ENCODE results near the gene ELMOD1.

The ELMOD1 gene

DNA sequence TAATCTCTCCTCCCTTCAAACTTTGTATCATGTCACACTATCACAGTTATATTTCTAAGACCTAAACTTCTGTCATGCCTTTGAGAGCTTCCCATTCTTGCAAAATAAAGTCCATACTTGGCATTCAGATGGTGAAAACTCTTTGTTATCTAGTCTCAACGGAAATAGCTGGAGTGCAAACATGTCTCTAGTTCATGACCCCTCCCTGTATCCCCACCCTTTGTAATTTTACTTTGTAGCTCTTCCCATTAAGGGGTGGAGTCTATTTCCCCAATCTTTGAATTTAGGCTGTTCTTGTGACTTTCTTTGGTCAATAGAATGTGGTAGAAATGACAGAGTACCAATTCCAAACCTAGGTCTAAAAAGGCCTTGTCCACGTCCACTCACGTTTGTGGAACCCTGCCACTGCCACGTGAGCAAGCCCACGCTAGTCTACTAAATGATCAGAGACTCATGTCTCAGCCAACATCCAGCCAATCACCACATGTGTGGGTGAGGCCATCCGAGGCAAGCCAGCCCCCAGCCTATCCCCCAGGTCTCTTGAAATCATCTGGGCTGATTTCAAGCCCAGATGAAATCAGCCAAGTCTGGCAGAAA lies 97.5 kb downstream of the ELMOD1 start:
- DNase-seq (ENCODE audit: low read depth) = no peak

DNA sequence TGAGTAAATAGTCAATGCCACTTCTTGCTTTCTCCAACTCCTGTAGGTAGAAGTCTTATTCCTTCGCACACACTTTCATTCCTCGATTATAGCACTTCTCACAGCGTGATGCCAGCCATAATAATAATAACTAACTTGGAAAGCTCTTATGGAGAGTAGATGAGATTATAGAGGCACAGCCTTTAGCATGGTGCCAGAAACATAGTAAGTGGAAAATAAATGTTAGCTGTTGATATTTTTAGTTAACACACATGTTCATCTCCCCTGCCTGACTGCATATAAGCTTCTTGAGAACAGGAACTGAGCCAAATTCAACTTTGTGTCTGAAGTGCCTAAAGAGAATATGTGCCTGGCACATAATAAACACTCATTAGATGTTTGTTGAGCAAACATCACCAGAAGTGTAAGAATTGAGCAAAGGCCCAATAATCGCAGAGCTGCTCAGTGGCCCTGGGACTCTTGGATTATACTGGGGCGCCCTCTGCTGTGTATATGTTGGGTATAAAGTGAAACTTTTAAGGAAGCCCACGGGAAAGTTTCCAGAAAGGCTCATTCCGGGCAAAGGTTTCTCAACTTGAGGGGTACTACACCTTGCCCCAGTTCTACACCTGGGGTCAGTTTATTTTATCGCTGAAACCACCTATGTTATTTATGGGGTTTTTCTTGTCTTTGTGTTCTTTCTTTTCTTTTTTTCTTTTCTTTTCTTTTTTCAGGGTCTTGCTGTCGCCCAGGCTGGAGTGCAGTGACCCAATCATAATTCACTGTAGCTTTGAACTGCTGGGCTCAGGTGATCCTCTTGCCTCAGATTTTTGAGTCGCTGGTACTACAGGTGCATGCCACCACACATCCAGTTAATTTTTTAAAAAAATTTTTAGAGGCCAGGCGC lies 98.6 kb downstream of the ELMOD1 start:
- DNase-seq (ENCODE audit: low read depth) = peak; percentile 23

DNA sequence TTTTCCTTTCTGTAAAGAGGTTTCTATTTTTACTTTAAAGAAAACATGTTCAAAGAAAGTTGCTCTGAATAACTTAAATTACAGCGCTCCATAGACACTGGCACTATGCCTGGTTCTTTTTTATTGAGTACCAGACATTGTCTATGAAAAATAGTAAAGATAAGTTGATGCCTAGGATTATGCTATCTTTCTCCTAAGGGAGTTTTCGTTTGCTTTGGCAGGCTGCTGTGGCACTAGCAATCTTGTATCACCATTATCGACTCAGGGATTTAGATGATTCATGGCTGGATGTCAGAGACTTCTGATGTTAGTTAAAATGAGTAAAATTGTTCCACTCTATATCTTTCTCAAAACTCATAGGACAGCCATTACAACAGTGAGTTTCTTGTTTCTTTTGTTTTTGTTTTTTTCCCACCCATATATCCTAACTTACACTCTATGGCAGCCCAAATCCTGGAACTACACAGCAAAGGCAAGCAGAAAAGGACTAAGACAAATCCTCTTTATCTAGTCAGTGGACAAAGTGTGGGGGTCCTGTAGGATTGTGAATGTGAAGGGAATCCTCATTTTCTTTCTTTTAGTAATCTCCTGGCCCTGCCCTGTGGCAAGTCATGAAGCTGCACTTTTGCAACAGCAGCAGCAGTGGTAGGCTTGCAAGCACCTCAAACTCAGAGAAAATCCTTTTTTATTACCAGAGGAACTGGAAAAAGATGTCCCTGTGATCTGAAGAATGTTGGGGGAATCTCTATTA lies 100.2 kb downstream of the ELMOD1 start:
- no peak for DNase-seq (ENCODE audit: low read depth)

DNA sequence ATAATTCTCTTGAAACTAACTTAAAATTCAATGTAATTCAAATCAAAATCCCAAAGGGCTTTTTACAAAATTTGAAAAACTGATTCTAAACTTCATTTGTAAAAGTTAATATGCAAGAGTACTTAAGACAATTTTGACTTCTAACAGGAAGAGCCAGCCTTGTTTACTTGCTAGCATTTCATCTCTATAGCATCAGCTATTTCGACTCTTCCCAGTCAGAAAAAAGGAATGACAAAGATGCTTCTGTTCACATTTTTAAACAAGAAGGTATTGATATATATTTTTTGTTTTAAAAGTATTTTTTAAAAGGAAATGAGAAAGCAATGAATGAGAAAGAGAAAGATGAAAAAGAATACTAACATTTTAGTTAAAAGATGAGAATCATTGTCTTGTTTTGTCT lies 104.5 kb downstream of the ELMOD1 start:
- DNase-seq (ENCODE audit: low read depth) = no peak

DNA sequence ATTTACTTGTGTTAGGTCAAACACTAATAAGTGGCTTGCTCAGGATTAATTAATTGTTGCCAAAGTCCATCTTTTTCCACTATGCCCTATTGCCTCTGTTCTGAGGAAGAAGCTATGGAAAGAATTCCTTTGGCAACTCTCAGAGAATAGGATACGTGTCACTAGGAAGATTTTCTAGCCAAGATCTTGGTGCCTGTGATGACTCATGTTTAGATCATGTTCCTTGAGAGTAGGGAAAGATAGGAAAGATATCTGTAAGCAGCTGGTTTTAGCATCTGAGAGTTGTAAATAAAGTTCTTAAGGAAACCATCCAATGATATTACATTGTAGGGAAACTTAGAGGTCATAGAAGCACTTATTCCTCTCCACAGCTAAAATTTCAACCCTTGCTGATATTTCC lies 105.2 kb downstream of the ELMOD1 start:
- no peak for DNase-seq (ENCODE audit: low read depth)

DNA sequence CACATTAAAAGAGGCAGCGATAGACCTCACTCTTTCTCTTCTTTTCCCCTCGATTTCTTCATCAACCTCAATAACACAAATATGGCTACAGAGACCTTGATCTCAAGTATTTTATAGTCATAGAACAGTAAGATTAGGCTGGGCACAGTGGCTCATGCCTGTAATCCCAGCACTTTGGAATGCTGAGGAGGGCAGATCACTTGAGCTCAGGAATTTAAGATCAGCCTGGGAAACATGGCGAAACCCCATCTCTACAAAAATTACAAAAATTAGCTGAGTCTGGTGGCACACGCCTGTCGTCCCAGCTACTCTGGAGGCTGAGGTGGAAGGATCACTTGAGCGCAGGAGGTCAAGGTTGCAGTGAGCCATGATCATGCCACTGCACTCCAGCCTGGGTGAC lies 106.3 kb downstream of the ELMOD1 start:
- no peak for DNase-seq (ENCODE audit: low read depth)

DNA sequence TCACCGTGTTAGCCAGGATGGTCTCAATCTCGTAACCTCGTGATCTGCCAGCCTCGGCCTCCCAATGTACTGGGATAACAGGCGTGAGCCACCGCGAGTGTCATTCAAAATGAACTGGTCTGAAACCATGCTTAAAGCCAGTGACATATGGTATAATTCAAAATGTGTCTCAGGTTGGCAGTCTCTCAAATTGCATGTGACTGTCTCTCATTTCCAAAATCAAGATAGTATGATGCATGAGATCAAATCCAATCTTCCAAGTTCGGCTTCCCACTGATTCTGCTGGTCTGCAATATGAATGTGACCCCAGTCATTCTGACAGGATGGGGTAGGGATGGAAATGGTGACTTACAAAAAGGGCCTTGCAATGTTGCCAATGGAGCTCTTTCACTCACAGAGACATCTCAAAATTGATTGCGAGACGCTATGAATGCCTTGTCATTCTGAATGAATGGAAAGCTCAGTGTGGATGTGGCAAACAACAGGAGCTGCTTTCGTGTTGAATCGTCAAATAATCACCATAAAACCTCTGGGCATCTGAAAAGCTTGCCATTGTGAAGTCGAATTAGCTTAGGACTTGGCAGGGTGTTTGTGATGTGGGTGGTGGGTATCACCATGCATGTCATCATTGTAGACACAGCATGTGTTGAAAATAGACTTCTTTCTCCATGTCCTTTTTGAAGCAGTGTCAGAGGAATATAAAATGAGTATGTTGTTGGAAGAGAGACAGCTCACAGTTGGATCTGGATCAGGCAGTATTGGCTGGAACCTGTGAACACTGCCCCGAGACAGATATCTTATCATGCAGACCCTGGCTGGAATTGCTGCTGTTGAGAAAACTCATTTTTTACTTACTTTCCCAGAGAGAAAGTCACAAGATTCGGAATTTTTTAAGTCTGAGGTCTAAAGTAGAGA lies 108.7 kb downstream of the ELMOD1 start:
- DNase-seq (ENCODE audit: low read depth) = no peak

DNA sequence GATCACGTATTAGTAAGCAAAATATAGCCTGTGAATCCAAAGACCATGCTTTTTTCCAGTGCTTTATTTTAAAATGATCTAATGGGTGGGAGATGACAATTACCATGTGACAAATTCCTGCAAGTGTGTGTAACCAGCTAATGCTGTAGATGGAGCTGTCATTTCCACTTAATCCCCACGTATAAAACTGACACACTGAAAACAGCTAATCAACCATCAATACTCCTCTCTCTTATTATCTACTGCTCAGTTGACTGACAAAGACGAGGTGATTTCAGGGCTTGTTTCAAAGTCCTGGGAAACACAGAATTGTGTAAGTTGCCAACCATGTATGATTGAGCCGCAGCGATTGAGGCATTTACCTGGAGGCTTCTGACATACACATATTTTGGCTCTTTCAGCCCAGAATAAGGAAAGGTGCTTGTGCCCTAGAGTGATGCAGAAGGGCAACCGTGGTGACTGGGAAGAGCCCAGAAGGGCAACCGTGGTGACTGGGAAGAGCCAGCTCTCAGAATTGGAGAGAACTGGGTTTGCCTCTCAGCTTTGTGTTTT lies 111.2 kb downstream of the ELMOD1 start:
- no peak for DNase-seq (ENCODE audit: low read depth)

DNA sequence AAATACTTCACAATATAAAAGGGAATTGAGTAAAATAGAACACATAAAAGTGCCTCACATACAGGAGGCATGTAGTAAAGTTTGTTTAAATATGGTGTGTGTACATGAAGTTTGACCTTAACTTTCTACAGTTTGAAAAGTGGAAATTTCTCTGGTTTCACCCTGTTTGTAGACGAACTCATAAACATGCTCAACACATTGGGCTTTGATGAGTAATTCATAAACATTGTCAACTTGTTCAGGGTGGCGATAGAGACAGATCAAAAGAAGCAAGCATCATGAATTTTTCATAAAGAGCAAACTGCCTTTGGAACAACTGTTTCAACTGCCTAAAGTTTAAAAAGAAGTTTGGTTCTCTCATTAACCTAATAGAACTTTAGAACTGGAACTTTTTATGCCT lies 111.8 kb downstream of the ELMOD1 start:
- no peak for DNase-seq (ENCODE audit: low read depth)

DNA sequence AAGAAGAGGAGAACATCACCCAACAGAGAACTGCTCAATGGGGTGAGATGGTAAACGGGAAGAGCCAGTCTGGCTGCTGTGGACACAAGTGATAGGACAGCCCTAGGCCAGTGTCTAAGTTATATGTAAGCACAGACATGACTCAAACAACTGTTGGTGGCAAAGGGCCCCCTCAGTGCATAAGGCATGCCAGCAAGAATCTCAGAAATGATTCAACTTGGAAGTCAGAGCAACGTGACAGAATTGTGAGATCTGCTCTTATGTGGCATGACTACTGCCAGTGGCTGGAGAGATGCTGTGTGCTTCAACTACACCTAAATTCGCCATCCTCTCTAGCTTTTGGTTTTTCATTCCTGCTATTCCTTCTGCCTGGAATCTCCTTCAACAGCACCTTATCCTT lies 113.5 kb downstream of the ELMOD1 start:
- no peak for DNase-seq (ENCODE audit: low read depth)

DNA sequence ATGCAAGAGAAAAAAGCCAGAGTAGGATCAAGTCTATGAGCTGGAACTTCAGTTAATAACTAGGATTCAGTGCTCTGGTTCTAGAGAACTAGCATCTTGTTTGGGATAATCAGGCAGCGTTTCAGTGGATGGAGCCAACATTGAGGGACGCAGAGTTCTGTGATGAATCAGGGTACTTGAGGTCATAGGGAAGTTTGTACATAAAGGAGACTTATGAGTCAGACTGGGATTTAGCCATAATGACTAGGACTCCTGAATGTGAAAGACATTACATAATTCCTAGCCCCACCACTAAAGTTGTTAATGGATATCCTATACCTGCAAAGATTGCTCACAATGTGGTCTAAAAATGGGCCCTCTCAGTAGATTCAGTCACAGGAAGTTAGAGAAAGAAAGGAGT lies 114.1 kb downstream of the ELMOD1 start:
- DNase-seq (ENCODE audit: low read depth) = no peak

DNA sequence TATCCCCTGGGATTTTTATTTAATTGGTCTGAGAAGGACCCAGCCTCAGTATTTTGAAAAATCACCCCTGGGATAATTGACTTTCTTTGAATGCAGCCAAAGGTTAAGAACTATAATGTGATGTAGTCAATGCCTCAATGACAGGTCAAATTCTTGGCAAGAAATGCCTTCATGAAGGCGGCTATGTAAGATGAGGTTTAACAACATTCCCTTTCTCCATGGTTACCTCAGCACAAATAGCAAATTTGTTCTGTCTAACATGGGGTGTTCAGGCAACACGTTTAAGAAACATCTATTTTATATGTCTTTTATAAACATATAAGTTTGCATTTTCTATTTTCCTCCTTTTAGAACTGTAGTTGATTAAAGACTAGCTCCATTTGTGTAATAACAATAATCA lies 115.6 kb downstream of the ELMOD1 start:
- DNase-seq (ENCODE audit: low read depth) = no peak

DNA sequence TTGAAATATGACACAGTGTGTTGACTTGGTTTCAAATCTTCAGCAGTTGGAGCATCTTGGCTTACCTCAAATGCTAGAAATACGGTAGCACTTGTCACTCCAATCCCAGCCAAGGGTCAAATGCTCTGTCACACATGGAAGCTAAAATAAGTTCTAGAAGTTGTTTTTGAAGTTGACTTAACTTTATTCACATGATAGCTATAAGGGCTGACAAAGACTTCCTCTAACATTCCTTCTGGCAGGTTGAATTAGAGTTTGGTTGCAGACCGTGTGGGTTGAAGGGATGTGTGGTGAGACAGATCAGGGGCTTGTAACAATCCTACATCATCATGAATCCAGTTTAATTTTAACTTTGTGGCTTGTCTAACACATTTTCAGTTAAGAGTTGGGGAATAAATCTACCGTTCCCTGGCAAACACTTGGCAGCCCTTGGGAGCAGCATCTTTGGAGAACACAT lies 116.3 kb downstream of the ELMOD1 start:
- DNase-seq (ENCODE audit: low read depth) = no peak

DNA sequence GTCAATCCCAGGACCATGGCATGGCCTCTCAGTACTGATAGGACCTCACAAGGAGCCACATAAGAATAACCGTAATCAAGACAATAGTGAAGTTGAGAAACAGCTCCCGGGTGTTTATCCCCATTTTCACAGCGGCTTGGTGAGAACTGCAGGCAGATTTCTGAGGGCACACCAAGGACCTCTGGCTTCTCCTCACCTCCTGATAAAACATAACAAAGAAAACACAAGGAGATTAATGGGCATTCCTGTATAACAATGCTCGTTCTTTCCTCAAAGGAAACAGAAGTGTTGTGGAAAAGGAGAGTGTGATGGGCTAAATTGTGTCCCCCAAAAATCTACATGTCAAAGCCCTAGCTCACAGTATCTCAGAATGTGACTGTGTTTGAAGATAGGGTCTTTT lies 116.9 kb downstream of the ELMOD1 start:
- no peak for DNase-seq (ENCODE audit: low read depth)

DNA sequence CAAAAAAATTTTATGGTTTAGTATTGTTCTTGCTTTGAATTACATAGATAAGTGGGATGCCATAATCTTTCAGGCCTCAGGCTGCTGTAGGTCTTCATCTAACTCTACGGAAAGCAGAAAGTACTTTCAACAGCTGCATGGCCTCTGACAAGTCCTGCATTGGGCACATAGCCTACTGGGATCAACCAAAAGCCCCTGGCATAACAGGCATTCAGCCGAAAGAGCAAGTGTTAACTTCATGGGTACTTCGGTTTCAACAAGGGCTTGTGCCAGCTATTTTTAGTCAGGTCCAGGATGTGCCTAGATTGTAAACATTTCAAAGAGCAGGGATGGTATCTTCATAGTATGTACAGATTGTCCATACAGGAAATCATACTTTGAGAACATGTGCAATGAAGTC lies 117.8 kb downstream of the ELMOD1 start:
- DNase-seq (ENCODE audit: low read depth) = no peak

DNA sequence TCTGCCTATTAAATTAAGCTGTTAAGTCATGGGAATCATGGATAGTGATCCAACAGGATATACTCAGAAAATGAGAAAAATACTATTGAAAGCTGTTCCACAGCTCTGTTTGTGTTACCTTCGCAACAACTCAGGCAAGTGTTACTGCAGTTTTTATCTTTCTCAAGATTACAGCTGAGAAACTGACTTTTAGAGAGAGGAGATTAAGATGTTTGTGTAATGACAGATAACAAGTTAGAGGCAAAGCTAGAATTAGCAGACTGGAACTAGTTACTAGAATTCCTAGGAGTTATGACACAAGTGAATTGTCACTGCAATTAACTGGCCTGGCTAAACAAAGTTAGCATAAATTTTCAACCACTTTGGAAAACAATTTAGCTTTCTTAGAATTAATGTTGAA lies 119.4 kb downstream of the ELMOD1 start:
- no peak for DNase-seq (ENCODE audit: low read depth)

DNA sequence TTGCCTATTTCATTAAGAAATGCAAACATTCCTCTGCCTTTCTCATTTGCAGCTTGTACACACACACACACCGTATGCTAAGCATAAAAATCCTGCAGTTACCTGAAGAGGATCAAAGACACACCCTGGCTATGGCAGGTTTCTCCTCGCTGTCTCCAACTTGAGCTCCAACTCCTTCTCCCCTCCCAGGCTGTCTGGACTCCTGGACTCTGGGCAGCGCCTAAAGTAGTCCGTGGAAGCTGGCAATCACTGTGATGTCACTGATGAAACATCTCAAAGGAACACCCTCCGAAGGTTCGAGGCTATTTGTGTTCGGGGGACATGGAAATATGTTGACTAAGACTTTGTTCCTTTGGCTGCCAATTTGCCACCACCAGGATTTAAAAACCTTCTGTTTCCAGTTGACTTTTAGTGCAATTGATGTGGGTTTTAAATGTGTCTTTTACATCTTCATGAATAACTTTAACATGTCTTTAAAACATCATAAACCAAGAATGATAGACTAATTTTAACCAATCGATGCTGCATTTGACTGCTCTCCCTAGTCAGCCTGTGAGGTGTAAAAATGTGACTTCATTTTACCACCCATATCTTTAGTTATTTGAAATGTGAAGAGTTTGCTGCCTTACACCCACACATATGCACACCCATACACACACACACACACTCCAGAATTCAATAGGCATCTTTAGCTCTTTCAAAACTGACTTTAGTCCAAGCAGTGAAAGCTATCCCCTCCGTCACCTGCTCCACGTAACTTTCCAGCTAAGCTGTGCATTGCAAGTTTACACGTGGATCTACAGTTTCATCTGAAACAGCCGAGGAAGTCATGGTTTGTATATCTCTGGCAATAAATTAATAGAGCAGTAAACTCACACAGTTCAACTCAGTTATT lies 121.2 kb downstream of the ELMOD1 start, which contains the start of gene SLN:
TSS of gene SLN (minus strand) at position 196 of the 895 bp plus-strand sequence.
- no peak for DNase-seq (ENCODE audit: low read depth)

DNA sequence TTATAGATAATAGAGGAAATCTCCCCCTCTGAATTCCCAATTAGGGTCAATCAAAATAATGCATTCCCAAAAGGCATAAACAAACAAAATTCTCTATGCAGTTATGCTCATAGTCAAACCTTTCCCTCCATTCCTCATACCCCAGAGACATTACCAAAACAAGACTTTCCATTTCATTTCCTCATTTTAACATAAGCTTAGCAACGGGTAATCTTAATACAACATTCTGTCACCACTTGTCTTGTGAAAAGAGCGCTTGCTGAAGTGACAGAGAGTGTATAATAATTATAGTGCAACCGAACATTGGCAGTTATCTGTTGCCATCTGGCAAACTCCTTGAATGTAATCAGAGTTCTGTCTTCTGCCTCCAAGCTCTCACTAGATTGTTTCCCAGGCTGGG lies 122.1 kb downstream of the ELMOD1 start:
- no peak for DNase-seq (ENCODE audit: low read depth)
